Amniotic stem cell (primary cell): ENCODE data around the gene CNTN4.

ENCODE experiments used
- DNase-seq: peaks from one replicate; lab custom pipeline; 2025; lab: John Stamatoyannopoulos, UW

The CNTN4 gene

GRCh38 chr3:2861120-2861519, 762.5 kb downstream of the CNTN4 start:
- no peak for DNase-seq

GRCh38 chr3:2861920-2862319, 763.3 kb downstream of the CNTN4 start:
- DNase-seq, result no peak

- DNase-seq, result no peak
These were observed 763.7 kb downstream of the CNTN4 start for GRCh38 chr3:2862366-2862765.

- DNase-seq, result no peak
These were observed 764.5 kb downstream of the CNTN4 start for GRCh38 chr3:2863127-2863526.

- DNase-seq, result no peak
These were observed 771.2 kb downstream of the CNTN4 start for GRCh38 chr3:2869905-2870304.

GRCh38 chr3:2870724-2871333, 772.2 kb downstream of the CNTN4 start:
- no peak for DNase-seq

- DNase-seq, result no peak
These were observed 774.2 kb downstream of the CNTN4 start for GRCh38 chr3:2872884-2873283.

- DNase-seq, result no peak
These were observed 775.3 kb downstream of the CNTN4 start for GRCh38 chr3:2873986-2874385.

- DNase-seq, result no peak
These were observed 777.0 kb downstream of the CNTN4 start for GRCh38 chr3:2875699-2876098.

GRCh38 chr3:2876362-2876761, 777.7 kb downstream of the CNTN4 start:
- no peak for DNase-seq

GRCh38 chr3:2879023-2879422, 780.4 kb downstream of the CNTN4 start:
- no peak for DNase-seq

- DNase-seq, result no peak
These were observed 780.9 kb downstream of the CNTN4 start for GRCh38 chr3:2879587-2879986.

- no peak for DNase-seq
These were observed 781.6 kb downstream of the CNTN4 start for GRCh38 chr3:2880218-2880756.

GRCh38 chr3:2883283-2883682, 784.6 kb downstream of the CNTN4 start:
- no peak for DNase-seq

GRCh38 chr3:2888592-2888991, 789.9 kb downstream of the CNTN4 start:
- no peak for DNase-seq

- DNase-seq, result no peak
These were observed 791.1 kb downstream of the CNTN4 start for GRCh38 chr3:2889736-2890135.

- no peak for DNase-seq
These were observed 797.8 kb downstream of the CNTN4 start for GRCh38 chr3:2896308-2896939.

- no peak for DNase-seq
These were observed 799.2 kb downstream of the CNTN4 start for GRCh38 chr3:2897821-2898220.

GRCh38 chr3:2898591-2899353, 800.1 kb downstream of the CNTN4 start:
- no peak for DNase-seq

GRCh38 chr3:2904054-2904453, 805.4 kb downstream of the CNTN4 start:
- no peak for DNase-seq

- DNase-seq, result no peak
These were observed 810.2 kb downstream of the CNTN4 start for GRCh38 chr3:2908693-2909351.

- DNase-seq, result no peak
These were observed 812.3 kb downstream of the CNTN4 start for GRCh38 chr3:2910997-2911396.

GRCh38 chr3:2915826-2916225, 817.2 kb downstream of the CNTN4 start:
- no peak for DNase-seq
